Choroid plexus epithelial cell (primary cell): Measurements from ENCODE around the gene BCL11B.

Experiments used
- DNase-seq: peaks from one replicate; pipeline ENCODE4 v3.0.0-alpha.2; 2010; ENCODE audit warnings: low read depth
- H3K4me3 ChIP-seq: 2 replicates; pipeline ENCODE4 v1.5.1; 2011; ENCODE audit warnings: low read depth, mild to moderate bottlenecking, control low read depth, low read length, moderate library complexity
- TF ChIP-seq, protein P1 (sequence below): conservative IDR thresholded peaks from 2 replicates; pipeline ENCODE4 v1.5.1; 2011; ENCODE audit warnings: low read depth, mild to moderate bottlenecking, control low read depth, inconsistent platforms, low read length, moderate library complexity

The BCL11B gene

GRCh38 chr14:99317231-99318090 lies 45.5 kb upstream of the BCL11B start:
- DNase-seq = no peak
- no peak overlapping the region for H3K4me3 ChIP-seq
- TF ChIP-seq, protein P1, sequence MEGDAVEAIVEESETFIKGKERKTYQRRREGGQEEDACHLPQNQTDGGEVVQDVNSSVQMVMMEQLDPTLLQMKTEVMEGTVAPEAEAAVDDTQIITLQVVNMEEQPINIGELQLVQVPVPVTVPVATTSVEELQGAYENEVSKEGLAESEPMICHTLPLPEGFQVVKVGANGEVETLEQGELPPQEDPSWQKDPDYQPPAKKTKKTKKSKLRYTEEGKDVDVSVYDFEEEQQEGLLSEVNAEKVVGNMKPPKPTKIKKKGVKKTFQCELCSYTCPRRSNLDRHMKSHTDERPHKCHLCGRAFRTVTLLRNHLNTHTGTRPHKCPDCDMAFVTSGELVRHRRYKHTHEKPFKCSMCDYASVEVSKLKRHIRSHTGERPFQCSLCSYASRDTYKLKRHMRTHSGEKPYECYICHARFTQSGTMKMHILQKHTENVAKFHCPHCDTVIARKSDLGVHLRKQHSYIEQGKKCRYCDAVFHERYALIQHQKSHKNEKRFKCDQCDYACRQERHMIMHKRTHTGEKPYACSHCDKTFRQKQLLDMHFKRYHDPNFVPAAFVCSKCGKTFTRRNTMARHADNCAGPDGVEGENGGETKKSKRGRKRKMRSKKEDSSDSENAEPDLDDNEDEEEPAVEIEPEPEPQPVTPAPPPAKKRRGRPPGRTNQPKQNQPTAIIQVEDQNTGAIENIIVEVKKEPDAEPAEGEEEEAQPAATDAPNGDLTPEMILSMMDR = no peak

DNA sequence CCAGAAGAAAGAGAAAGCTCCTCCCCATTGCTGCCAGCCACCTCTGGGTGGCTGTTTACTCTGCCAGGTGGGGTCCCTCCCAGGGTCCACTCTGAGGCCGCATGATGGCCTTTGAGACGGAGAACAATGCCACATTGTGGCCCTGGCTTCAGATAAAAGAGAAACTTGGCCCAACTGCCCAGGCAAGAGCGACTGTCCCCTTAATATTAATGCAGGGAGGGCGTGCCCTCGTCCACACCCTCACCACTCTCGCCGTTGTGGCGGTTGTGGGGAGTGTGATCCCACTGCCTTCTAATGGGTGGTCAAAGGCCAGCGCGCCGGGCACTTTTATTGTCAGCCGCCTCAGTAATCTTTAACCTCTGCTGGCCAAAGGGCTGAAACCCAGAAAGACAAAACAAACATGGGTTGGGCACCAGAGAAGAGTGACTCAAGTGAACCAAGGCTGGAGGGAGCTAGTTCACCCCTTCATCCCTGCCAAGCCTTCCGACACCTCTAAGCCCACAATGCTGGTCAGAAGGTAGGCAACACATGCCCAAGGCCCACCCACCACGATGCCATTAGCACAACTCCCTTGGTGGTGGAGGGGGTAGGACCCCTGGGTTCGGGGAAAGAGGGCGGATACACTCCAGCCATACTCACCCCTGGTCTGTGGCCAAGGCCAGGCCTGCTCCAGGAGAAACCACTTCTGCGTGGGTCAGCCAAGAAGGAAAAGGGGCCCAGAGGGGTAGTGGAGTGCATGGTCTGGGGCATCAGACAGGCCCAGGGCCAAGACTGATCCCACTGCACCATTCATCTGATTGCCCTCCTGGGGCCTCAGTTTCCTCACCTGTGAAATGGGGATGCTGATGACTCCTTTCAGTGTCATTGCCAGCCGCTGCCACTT lies 44.5 kb upstream of the BCL11B start:
- TF ChIP-seq, protein P1 = no peak

GRCh38 chr14:99315197-99315596 lies 43.2 kb upstream of the BCL11B start:
- TF ChIP-seq, protein P1 = no peak
- H3K4me3 ChIP-seq = no peak overlapping the region

More for the DNA sequence above, 44.5 kb upstream of the BCL11B start:
- no peak for DNase-seq
- H3K4me3 ChIP-seq = no peak overlapping the region

GRCh38 chr14:99314623-99315022 lies 42.6 kb upstream of the BCL11B start:
- no peak overlapping the region for H3K4me3 ChIP-seq
- DNase-seq = no peak
- TF ChIP-seq, protein P1 = no peak

More at GRCh38 chr14:99315197-99315596, 43.2 kb upstream of the BCL11B start:
- DNase-seq = no peak

DNA sequence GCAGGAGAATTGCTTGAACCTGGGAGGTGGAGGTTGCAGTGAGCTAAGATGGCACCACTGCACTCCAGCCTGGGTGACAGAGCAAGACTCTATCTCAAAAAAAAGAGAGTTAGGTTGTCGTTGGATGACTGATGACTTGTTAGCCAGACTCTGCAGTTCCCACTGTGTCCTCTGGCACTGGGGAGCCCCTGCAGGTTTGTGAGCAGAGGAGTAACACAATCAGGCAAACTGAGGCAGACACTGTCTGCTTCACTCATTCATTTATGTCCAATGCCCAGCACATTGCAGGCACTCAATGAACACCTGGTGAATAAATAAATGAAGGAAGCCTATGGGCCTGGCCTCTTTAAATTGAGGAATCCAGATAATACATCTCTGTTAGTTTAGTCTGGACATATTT lies 41.2 kb upstream of the BCL11B start:
- TF ChIP-seq, protein P1 = no peak
- no peak overlapping the region for H3K4me3 ChIP-seq
- no peak for DNase-seq

GRCh38 chr14:99312106-99312505 lies 40.1 kb upstream of the BCL11B start:
- TF ChIP-seq, protein P1 = no peak
- DNase-seq = no peak
- no peak overlapping the region for H3K4me3 ChIP-seq
